ENCODE data around the gene HOXC11. TPM values are rescaled to one million over a fixed set of nuclear protein-coding genes. Genes with fewer than 3 reads are reported as not detected.

Gene HOXC11
- total RNA-seq, 1 donor from 2014 or later, result not detected

DNA sequence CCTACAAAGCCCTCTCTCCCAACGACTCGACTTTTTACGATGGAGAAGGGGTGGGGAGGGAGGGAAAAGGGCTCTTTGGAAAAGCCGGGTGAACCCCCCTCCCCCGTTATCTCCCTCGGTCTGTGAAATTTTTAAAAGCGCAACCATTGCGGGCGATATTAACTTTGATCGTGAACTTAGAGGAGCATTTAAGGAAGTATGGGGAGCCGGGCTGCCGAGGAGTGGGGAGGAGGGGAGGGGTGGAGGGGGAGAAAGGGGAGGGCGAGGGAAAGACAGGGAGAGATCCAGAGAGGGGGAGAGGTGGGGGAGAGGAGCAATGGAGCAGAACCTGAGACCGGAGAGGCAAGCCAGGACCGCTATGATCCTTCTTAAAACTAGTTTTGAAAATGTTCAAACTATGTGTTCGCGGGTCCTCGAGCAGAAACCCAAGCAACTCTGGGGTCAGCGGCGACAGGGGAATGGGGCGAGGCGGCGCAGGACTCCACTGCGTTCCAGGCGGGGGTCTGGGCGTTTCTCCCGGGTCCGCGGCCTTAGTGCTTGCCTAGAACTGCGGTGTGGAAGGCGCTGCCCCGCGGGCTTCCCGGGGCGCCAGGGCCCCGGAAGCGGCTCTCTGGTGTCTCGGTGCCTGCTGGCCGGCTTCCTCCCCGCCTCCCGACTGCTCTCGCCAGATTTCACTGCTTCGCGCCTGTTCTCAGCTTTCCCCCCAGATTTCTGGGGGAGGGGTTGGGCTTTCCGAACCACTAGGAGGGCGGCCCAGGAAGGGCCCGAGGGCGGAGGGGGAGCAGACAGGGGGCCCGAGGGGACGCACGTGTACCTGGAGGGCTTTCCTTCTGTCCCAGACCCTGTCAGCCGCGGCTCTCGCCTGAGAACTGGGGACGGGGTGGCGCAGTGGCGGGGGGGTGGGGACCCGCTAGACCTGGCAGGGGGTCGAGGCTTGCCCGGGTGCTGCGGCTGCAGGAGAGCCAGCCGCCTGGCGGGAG lies 1.4 kb downstream of the HOXC11 start, which contains the start of gene HOTAIR:
TSS of gene HOTAIR (minus strand) at position 871 of the 980 bp plus-strand sequence.
- no peak for DNase-seq

DNA sequence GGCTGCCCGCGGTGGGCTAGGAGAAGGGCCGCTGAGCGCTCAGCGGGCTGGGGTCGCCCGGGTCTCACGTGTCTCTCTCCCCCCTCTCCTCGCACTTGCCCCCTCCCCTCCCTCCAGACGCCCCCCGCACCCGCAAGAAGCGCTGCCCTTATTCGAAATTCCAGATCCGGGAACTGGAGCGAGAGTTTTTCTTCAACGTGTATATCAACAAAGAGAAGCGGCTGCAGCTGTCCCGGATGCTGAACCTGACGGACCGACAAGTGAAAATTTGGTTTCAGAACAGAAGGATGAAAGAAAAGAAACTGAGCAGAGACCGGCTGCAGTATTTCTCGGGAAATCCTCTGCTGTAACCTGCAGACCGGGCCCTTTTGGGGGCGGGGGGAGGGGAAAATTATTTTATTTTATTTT lies 2.1 kb downstream of the HOXC11 start:
- DNase-seq, result no peak

DNA sequence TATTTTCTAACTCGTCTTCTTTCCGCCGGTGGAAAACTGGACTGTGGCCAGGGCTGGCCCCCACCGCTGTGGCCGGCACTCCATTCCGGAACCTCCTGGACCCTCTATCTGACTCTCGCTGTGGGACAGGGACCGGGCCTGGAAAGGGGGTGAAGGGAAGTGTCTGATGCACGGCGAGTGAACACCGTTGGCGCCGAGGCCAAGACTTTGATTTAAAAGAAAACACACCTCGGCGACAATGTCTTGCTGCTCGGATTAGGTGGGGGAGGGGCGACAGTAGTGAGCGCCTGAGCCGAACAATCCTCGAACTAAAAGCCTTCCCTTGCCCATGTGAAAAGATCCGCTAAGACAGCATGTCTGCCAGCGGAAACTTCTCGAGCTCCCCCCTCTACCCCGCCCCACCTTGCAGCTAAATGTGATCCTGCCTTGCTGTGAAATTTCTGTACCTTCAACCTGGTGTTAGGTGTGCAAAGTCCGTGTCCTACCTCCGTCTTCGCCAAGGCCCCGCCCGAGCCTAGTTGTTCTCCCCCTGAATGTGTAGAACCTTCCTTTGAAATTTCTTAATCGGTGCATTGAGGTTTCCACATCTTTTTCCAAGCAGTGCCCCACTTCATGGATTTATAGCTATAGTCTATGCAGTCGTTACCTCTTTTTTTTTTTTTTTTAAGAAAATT lies 2.7 kb downstream of the HOXC11 start:
- no peak for DNase-seq

DNA sequence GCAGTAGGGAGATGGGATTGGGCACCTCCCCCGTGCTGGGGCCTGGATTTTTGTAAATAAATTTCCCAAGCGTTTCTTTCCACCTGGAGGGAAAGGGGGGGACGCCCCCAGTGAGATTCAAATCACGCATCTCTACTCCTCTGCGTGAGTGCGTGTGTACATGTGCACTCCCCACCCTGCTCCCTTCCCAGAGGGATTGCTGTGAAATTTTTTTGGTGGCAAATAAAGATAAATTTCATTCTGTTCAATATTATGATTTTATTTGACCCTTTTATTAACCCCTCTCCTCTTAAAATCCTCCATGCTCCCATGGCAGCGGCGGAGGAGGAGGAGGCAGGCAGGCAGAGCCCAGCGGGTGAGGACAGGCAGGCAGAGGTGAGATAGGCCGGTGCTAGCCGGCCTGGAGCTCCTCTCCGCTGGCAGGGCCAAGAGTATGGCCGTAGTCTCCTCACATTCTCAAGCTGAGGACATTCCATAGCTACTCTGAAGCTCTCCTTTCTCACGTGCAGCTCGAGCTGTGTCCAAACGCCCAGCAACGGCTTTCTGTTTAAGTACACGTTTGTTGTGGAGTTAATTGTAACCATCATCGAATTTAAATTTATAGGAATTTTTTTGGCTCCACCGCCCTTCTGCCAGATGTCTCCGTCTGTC lies 3.4 kb downstream of the HOXC11 start:
- DNase-seq, result no peak

DNA sequence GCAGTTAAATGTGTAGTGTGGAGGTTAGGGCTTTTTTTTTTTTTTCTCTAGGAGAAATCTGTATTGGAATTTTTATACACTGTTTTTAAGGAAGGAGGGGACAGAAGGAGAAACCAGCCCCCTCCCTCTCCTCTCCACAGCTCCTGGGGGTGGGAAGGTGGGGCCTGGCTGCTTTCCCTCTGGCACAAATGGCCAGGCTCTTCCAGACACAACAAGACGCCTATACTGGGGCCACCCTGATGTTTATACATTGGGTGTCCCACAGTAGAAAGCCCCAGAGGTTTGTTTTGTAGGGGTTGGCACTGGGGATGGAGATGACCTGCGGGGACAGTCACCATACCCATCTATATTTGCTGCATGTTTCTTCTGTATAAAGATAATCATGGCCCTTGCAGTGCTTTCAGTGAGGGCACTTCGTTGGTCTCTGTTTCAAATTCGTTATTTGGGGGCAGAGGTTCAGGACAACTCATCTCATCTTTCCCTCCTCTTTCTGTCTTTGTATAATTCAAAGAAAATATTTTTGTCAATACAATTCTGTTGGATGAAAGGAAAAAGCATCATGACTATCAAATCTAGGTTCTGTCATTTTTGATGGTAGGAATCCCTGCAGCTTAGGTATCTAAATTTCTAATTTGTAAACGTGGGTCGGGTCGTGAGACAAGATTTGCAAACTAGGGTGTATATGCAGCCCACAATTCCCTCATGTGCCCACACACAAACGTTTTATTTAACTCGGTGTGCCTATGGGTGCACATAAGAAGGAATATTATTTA lies 4.1 kb downstream of the HOXC11 start:
- no peak for DNase-seq

DNA sequence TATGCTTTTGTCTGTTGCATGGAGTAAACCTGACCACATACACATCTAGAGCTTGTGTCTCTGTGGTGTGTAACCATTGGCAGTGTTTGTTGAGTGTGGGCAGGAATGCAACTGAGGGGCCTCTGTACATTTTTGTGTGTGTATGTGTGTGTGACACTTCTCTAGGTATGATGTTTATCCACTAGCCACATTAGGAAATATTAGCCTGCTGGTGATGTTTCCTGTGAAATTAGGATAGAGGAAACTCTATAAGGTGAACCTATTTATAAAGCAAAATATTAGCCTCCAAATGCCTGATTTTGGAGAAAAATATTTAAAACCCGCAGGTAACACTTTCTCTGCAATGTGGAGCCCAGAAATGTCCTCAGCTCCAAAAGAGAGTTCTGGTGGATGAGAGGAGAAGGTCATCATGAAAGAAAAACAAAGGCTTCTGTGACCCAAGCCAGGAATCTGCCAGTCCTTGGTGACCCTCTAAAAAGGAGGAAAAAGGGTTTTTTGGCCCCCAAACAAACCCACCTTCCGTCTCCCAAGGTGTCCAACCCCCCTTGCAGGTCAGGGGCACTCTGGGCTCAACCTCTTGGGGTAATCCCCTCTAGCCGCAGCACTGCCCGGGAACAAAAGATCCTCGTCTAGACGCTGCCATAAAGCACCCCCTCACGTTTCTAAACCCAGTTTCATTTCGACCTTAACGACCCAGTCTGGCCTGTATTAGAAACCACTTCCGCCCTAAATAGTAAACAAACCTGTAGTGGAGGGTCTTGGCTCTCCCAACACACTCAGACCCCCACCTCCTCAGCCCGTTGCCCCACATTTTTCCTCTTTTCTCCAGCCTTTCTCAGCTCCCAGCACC lies 4.9 kb downstream of the HOXC11 start:
- DNase-seq, result no peak

DNA sequence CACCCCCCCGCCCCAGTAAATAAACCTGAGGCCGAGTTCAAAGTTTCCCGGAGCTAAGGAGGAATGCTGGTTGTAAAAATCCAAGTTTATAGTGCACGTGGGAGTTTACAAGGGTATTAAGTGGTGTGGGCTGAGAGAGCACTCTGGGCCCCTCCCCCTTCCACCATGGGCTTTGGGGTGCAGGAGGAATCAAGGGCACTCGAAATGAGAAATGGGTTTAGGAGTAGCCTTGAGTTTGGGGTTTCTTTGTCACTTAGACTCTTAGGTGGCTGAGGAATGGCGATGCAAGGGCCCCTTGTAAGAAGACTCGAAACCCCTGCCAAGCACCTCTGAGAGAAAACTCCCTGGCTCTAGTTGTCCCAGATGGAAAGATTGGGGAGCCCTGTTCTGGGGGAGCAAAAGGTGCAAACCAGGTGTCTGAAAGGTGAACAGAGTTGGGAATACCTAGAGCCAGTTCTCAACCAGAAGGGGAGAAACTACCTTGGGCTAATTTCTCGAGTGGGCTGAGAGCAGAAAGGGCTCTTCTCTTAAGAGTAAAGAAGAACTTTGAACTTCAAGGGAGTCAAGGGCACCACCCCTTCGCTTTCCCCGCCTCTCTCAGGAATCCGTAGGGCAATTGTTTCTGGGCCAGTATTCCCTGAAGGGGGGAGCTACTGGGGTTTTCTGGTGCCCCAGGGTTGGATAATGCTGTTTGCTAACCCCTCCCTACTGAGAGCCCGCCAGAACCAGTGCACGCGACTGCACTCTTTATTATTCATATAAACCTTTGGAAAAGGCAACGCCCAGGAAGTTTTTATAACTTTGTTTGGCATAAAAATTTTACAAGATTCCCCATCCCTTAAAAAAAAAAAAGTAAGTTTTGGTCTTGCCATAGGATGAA lies 5.8 kb downstream of the HOXC11 start:
- DNase-seq, result no peak

DNA sequence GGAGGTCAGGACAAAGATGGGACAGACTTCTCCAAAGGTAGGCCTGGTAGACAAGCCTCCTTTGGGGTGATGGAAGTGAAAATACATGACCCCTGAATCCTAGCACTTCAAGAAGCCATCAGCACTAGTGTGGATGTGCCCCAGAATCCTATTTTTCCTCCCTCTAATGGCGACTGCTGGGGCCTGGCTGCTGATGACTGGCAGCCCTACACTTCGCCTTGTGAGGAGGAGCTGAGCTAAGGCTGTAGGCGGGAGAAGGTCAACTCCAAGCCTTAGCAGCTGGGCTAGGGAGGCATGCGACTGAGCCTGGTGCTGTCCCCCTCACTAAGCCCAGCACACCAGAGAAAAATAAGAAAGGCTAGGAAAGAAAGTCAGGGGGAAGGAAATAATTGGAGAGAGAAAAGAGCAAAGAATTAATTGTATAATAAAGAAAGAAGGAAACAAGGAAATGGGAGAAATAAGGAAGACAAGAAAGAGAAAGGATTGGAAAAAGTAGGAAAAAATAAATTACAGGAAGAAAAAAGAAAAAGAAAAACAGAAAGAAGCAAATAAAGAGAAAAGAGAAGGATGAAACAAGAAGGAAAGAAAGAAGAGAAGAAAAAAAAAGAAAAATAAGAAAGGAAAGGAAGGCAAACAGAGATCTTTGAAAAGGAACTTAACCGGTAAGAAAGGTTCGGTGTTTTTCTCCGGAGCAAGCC lies 7.3 kb downstream of the HOXC11 start:
- DNase-seq, result no peak

DNA sequence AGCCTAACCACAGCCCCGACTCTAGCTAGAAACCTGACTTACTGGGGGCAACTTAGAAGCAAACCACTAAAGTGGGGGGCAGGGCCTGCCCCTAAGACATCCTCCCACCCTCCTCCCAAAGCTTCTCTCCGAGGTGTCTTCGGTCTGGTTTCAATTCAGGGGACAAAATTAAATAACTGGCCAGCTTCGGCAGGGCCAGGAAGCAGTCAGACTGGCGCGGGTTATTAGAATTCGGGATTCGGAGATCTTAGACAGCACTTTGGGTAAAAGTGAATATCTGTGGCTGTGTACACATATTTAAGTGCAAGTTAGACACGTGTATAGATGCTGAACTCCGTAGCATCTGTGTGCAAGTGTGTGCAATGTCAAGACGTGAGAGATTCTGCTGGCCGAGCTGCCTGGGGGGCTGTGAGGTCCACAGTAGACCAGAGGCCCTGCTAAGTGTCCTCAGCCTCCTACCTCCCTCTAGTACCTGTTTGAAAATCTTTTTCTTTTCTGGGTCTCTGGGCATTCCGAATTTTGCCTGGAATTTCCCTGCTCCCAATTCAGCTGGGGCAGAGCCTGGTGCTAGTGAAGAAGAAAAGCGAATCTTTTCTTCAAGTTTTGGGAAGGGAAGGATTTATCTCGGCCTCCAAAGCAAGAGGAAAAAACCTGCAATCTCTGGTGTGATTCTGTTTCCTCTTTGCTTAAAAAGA lies 8.0 kb downstream of the HOXC11 start:
- no peak for DNase-seq

DNA sequence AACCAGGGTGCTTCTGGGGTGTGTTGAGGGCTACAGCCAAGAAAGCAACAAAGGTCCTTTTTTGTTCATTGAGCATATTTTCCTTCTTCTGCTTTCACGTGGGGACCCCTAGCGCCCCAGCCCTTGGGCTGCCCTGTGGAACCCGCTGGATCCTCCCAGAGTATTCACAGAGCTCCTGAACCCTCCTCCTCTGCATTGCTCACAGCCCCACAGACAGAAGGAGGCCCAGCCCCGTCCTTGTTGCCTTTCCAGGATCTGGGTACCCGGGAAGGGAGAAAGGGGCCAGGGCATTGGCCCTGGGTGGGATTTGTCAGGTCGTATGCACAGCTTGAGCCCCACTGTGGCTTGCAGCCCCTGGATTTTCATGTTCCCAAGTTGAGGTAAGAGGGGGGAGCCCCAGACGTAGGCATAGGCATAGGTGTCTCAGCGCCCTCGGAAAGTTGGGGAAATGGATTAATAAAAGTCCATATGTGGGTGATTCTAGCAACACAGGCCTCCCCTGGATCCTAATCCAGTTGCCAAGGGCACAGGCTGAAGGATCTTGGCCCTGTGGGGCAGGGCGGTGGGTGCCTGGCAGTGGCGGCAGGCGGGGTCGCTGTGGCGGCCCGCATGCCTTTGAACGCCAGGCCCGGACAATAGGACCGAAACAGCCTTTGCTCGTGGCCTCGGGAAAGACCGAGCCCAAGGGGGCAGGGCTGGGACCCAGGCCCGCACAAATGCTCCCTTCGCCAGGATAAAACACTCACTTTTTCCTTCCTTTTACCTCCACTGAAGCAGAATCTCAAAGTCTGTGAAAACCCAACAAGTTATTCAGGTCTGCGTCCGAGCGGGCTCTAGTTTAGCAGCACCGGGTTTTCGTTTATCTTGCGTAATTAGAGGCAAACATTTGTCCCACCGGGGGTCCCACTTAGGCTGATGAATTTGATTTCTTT lies 9.0 kb downstream of the HOXC11 start:
- no peak for DNase-seq

DNA sequence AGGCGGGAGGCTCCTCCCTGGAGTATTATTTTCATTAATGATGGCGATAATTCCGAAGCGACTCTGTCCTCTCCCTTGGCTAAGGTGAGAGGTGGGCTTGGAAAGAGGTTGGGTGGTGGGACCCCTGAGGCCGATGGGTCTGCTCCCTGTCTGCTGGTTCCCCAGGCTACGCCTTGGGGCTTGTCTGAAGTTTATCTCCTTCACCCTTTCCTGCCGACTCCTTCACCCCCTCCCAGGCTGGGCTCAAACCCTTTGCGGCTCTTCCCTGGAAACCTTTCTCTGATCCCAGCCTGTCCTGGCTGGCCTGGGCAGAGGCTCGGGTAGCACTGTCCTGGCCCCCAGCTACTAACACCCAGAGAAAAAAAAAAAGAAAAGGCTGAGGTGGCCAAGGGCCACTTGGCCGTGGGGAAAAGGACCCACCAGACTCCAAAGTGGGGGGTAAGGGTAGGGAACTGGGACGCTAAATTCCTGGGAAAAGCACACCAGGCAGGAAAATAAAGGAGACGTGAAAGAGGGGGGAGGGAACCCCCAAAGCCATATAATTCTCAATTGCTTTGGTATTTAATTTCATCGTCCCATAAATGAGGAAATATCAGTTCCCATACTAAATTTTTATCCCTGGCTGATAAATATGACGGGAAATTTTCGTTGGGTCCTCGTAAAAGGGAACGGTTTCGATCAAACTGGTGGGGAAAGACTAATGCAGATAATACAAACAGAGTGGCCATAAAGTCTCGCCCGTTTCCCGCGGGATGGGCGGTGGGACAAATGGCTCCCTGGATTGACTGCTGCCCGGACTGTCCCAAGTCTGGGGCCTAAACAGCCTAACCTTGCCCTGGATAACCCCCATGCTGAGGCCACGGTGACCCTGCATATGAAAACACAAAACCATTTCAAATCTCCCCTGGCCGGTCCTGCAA lies 10.0 kb downstream of the HOXC11 start:
- no peak for DNase-seq

DNA sequence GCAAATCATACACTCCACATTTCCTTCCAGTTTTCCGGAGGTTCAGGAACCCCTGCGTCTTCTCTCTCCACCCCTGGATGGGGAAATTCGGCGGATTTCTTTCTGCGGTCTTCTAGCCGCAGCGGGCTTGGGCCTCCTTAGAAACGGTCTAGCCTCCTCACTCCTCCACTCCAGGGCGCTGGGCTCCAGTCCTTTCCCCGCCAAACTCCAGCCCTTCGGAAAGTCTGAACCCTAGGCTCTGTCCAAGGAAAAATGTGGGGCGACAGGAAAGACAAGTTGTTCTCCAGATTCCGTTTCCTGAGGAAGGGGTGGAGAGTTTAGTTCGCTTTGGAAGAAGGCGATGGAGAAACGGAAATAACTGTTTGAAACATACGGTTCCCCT lies 10.6 kb downstream of the HOXC11 start:
- no peak for DNase-seq

DNA sequence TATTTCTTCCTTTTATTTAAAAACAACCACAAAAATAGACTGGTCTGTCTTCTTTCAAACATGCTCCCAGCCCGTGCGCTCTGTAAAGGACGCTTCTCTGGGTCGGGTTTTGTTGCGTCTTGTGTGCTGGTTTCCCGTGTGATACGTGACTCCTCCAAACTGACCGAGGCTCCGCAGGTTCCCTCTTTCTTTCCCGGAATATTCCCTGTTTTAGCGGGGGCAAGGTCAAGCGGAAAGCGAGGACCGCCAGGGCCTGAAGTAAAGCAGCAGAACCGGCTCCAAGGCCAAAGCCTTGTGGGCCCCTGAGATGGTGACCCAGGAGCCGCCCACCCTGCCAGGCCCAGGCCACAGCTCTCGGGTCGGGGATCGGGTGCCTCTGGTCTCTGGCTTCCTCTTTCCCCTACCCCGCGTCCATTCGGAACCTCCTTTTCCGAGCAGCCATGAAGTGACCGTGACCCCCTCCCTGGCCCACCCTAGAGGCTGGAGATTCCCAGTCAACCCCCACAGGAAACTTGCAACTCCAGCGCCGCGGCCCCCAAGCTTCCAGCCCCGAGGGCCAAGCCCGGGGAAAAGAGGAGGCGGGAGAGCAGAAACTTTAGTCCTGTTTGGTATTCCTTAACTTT lies 11.1 kb downstream of the HOXC11 start:
- no peak for DNase-seq

DNA sequence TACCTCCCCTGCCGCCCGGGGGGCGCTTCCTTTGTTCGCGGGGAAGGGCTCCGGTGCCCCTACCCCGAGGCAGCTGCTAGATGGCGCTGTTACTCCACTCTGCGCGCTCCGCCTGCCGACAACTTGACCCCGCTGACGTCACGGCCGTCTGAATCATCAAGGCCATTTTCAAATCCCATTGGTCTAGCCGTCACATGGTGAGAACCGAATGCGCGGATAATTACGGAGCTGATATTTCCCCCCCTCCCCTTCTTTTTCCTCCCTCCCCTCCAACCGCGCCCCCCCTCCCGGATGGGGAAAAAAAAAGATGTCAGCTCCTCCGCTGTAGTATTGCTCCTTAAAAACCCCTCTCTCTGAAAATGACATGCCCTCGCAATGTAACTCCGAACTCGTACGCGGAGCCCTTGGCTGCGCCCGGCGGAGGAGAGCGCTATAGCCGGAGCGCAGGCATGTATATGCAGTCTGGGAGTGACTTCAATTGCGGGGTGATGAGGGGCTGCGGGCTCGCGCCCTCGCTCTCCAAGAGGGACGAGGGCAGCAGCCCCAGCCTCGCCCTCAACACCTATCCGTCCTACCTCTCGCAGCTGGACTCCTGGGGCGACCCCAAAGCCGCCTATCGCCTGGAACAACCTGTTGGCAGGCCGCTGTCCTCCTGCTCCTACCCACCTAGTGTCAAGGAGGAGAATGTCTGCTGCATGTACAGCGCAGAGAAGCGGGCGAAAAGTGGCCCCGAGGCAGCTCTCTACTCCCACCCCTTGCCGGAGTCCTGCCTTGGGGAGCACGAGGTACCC lies 12.2 kb downstream of the HOXC11 start, which contains the start of gene HOXC10:
TSS of gene HOXC10 (plus strand) at position 246 of the 791 bp plus-strand sequence. CDS start at position 360, 114 bp downstream.
- DNase-seq, result no peak

DNA sequence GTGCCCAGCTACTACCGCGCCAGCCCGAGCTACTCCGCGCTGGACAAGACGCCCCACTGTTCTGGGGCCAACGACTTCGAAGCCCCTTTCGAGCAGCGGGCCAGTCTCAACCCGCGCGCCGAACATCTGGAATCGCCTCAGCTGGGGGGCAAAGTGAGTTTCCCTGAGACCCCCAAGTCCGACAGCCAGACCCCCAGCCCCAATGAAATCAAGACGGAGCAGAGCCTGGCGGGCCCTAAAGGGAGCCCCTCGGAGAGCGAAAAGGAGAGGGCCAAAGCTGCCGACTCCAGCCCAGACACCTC lies 12.7 kb downstream of the HOXC11 start:
- no peak for DNase-seq

All from occipital lobe (tissue), 2 donors.